COR-L47 (cell line): ENCODE measurements around the gene CCND1.

Source experiments
- DNase-seq: peaks from one replicate; lab custom pipeline; 2025; lab: John Stamatoyannopoulos, UW

Gene CCND1

DNA sequence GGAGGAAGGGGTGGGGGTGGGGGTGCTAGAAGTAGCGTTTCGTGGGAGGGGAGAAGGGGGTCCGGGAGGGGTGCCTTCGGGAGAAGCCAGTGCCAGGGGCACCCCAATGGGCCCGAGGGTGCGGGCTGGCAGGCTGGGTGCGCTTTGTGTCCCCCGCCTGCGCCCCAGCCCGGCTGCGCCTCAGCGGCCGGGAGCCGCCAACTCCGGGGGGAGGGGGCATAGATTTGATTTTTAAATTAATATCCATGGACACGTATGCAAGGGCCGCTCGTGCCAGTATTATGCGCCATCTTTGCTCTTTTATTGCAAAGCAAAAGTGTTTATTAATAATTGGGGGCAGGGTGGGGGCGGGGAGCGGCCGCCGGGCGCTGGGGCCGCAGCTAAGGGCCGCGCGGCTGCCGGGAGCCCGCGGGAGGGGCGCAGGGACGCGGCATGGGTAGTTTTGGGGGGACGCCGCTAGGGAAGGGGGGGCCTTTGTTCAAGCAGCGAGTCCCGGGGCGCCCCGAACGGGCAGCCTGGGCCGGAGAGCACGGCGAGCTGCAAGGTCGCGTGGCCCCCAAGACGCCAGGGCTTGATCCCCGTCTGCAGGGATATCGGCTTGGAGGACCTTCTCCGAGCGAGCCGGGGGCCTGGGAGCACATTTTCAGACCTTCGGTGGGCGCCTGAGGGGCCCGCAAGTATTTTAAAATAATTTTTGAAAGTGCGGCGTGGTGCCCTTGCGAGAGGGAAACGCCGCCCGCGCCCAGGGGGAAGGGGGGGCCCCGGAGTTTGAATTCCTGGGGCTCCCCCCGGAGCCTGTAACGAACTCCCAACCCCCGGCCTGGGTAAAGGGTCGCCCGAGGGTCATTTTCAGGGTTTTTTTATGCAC, 959 bp downstream of the CCND1 start:
- DNase-seq, result no peak

DNA sequence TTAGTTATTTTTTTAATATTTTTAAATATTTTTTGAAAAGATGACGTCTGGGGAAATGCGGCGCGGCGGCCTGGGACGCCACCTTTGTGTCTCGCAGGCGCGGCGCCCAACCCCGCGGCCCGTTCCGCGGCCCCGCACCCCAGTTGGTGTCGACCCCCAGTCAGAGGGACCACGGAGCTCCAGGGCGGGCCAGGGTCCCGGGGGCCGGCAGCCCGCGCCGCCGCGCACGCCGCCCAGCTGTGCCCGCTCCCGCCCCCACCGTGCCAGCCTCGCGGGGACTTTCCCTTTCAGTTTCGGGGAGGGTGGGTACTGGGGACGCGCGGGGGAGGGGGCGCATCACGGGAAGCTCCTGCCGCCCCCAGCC, 1.6 kb downstream of the CCND1 start:
- no peak for DNase-seq

DNA sequence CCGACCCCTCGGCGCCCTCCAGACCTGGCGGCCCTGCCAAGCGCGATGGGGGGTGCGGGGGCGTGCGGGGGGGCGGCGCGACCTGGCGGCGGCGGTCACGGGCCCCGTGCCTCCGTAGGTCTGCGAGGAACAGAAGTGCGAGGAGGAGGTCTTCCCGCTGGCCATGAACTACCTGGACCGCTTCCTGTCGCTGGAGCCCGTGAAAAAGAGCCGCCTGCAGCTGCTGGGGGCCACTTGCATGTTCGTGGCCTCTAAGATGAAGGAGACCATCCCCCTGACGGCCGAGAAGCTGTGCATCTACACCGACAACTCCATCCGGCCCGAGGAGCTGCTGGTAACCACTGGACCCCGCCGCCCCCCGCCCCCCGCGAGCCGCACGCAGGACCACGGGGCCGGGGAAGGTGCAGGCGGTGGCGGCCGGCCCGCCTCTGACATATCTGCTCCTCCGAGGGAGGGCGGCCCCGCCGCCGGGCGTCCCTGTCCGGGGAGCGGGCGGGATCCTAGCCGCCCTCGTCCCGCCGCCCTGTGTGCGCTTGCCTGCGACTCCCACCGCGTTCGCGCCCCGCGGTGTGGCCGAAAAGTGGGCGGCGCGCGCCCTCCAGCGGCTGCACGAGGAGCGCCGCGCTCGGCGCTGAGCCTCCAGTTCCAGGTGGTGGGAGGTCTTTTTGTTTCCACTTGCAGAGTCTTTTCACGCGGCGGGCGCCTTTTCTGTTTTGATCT, 2.1 kb downstream of the CCND1 start:
- DNase-seq, result peak; percentile 60

DNA sequence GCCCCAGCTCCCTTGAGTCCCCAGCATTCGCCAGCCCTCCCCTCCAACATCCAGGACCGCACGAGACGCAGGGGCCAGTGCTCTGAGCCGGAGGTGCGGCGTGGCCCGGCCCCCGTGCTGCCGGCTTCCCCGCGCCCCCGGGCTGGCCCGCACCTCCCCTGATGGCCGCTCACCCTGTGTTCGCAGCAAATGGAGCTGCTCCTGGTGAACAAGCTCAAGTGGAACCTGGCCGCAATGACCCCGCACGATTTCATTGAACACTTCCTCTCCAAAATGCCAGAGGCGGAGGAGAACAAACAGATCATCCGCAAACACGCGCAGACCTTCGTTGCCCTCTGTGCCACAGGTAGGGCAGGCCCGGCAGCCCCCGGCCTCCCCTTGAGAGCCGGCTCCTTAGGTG, 2.7 kb downstream of the CCND1 start:
- DNase-seq, result no peak

DNA sequence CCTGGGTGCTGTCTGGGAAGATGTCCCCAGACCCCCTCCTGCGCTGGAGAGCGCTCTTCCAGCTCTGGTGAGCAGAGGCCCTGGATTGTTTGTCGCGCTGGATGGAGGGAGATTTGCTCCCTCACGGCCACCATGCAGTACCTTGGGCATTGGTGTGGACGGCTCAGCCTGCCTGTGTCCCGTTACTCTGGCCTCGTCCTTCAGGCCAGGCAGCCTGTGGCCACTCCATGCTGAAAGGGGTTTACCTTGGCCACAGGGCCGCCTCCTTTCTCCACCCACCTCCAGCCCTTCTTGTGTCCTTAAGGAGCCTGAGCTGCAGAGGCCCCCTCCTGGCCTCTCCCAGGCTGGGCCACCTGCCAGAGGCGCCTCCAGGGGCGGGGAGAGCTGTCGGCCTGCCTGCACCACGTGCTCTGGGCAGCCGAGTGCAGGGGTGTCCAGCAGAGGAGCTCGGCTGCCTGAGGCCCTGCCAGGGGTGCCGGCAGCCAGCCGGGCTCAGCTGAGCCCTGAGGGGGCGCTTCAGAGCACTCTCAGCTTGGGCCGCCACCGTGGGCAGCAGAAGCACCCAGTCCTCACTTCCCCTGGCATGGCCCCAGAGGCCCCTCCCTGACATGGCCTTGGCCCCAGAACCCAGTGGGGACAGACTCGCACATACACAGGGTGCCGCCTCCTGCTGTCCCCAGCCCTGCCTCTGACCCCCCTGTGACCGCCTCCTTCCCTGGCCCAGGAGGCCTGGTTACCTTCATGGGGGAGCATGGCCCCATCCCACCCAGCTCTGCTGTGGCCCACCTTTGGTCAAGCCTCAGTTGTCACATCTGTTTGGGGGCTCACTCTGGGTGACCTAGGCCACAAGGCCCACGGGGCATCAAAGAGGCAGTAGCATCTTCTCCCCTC, 3.4 kb downstream of the CCND1 start:
- peak; percentile 48 for DNase-seq

DNA sequence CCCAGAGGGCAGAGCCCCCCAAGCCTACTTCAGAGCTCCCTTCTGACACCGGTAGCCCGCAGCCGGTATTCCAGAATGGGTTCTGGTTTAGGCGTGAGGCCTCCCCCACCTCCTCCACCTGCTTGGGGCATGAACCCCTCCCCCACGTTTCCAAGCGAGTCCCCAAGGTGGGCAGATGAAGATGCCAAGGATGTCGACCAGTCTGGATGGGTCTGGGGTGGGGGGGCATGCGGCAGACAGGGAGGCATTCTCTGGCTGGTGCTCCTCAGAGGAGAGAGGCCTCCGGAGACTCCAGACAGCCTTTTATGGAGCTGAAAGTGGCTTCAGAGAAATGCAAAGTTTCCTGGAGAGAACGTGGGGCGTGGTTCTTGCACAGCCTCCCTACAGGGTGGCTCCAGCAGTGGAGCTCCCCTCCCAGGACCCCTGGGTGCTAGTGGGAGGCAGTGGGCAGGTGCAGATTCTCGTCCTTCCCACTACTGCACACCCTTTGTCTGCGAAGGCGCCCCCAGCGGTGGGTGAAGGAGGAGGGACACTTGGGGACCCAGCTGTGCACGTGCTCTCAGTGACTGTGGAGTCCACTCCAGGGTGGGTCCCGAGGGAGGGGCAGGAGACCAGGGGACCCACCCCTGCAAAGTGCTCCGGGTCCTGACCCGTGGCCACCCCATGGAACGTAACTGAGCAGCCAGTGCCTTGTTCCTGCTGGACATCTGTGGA, 4.2 kb downstream of the CCND1 start:
- DNase-seq, result no peak

DNA sequence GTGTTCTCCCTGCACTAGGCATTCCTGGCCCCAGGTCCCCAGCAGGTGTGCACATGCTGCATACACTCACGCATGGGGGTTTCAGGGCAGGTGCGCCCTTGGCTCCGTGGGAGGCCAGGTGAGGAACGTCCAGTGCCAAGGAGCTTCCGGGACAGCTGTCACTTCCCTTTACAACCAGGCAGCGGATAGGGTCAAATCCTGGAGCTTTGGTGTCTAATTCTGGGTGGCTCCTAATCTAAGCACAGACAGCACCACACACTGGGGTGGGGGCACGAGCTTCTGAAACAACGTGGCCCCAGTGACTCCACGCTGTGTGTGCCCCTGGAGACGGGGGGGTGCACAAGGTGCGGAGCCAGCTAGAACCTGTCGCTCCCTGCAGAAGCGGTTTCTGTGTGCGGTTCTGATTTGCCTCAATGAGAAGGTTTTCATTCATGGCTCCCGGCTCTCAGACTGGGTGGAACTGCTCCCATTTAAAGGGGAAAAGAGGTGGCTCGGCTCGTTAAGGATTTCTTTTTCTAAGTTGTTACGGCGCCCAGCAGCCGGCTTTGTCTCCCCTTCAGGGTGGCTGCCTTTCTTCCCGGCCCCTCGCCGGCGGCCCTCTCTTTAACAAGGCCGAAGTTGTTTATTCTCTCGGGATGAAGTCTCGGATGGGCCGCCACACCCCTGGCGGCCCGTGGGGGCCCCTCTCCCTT, 5.0 kb downstream of the CCND1 start:
- DNase-seq, result peak; percentile 25

DNA sequence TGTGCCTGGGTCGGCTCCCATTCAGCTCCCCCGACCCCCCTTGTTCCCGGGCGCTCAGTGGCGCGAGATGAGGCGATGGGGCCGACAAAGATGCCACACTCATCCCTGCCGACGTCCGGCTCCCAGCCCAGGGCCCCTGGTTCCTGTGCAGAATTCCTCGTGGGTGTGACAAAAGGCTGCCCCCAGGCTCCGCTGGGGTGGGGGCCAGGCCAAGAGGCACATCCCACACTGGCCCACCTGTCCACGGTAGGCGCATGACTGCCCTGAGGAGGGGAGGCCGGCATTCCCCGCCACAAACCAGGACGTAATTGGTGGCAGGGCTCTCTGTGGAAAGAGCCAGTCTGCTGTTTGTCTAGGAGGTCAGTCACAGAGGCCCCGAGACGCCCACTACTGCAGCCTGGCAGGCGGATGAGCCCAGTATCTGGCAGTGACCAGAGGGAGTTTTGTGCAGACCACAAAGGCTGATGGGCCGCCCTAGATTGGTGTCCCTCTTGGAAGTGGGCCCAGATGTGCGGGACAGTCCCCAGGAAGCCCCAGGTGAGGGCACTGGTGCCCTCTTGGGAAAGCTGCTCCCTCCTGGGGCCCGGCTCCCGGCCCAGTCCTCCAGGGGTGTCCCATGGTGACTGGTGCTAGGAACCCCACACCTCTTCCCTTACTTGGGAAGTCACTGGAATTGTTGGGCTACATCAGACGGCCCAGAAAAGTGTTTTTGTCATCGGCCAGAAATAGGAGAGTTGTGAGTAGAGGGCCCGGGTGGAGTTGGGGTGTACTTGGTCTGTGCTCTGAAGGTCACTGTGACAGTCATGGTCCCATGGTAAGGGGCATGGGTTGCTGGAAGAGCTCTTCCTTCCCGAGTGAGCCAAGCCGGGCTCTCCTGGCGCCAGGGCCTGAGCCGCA, 5.8 kb downstream of the CCND1 start:
- no peak for DNase-seq

DNA sequence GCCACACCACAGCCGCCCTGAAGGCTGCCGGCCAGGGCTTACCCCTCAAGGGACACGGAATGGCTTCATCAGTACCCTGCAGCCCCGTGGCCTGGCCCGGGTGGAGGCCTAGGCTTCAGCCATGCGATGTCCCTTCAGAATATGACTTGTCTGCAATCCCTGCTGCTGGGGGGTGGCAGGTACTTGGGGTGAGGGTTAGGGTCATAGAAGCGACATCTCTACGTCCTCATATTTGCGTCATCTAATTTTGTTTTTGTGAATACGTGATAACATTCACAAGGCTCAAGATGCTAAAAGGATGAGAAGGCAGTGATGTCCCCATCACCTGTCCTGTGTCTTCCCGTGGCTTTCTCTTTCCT, 6.4 kb downstream of the CCND1 start:
- DNase-seq, result no peak

DNA sequence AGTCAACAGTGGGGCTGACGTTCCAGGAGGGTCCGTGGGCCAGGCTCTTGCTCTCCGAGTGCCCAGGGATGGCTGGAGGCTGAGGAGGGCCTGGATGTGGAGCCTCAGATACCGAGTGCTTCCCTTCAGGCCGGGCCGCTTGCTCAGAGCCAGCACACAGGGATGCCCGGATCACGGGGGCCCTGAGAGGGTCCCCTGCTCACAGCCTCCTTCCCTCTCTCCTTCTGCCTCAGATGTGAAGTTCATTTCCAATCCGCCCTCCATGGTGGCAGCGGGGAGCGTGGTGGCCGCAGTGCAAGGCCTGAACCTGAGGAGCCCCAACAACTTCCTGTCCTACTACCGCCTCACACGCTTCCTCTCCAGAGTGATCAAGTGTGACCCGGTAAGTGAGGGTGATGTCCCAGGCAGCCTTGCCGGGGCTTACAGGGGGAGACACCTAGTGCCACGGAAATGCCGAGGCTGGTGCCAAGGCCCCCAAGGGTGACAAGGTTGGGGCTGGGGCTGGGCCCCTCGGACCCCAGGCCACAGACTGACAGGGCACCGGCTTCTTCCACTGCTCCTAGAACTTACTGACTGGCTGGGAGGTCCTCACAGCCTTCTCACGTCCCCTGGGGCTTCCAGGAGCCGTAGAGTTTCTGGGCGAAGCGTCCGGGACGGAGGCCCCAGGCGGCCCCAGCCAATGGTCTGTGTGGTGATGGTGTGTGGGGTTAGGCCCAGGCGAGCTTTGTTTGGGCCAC, 7.0 kb downstream of the CCND1 start:
- DNase-seq, result no peak

DNA sequence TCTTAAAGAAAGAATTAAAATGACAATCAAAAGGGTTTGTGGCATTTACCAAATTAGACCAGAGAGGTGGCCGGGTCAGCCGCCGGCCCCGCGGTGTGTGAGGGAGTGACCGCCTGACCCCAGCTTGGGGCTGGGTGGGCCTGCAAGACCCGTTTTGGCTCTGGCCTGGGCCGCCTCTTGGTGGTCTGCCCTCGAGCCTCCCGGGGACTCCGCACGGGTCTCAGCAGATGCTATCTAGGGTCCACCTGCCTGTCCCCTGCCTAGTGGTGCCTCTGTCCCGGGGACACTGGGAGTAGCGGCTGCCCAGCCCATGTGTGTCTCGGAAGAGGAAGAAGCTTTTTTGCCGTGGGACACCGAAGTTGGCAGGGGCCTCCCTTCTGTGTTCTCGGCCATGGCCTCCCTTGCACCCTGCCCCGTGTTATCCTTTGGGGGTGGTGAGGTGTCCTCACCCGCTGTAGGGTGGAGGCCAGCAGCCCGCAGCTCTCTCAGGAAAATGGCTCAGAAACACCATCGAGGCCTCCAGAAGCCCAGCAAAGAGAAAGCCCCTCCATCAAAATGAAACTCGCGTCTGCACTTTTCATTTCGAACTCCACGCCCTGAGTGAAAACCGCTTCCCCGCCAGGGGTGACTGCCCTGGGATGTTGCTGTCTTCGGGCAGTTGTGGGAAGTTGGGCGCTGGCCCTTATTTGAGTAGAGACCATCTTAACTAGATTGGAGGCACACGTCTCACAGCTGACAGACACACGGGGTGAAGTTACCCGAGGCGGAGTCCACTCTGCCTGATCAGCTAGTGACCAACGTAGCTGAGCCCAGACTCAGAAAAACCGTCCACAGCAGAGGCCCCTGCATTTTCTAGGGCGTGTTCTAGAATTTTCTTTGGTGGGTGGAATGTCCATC, 8.0 kb downstream of the CCND1 start:
- DNase-seq, result no peak

DNA sequence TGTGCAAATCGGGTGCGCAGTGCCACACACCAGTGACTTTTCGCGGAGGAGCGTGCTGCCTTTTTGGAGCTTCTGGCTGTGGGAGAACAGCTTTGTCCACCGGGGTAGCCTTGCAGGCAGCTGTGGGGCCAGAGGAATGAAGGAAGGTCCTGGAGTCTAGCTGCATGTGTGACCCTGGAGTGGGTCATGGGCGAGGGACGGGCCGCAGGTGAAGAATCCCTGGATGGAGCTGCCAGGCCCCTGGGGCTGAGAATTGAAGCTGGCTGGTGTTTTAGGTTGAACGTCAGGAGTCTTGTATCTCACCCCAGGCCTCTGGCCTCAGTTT, 8.6 kb downstream of the CCND1 start:
- no peak for DNase-seq

DNA sequence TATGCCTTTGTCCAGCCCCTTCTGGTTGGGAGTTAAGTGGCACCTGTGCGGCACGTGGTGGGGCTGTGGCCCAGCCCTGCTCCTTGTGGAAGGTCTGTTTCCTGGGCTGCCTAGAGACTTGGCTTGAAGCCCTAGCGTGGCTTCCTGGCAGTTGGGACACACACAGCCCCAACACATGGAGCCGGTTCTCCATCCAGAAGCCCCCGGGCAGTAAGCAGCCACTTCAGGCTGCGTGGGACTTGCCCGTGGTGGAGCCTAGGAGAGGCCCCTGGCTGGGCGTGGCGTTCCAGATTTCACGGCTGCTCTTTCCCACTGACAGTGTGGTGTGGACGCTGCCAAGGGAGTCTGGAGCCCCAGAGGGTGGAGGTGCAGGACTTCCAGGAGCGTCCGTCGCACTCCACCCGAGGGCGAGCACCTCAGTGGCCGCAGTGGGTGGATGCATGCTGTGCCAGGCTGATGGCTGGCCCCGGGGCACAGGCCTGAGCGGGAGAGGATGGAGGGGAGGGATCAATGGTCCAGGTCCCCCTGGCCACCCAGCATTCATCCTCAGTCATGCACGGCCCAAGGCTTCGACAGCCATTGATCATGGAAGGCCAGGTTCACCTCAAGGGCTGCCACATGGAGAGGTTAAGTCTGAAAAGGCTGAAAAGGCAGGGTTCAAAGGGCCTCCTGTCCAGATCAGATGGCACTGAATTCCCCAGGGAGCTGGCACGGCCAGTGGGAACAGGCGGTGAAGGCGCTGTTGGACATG, 9.3 kb downstream of the CCND1 start:
- no peak for DNase-seq

DNA sequence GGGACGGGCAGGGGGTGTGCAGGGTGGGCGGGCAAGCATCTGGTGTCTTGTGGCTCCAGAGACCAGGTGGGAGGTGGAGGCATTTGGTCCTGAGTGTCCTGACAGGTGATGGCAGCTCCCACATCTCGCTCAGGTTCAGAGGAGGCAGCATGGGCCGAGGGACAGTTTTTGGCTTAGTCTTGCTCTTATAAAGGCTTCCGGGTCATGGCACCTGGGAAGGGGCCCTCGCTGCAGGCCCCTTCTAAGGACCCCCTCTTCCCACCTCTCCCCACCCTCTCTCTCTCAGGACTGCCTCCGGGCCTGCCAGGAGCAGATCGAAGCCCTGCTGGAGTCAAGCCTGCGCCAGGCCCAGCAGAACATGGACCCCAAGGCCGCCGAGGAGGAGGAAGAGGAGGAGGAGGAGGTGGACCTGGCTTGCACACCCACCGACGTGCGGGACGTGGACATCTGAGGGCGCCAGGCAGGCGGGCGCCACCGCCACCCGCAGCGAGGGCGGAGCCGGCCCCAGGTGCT, 9.9 kb downstream of the CCND1 start:
- no peak for DNase-seq

DNA sequence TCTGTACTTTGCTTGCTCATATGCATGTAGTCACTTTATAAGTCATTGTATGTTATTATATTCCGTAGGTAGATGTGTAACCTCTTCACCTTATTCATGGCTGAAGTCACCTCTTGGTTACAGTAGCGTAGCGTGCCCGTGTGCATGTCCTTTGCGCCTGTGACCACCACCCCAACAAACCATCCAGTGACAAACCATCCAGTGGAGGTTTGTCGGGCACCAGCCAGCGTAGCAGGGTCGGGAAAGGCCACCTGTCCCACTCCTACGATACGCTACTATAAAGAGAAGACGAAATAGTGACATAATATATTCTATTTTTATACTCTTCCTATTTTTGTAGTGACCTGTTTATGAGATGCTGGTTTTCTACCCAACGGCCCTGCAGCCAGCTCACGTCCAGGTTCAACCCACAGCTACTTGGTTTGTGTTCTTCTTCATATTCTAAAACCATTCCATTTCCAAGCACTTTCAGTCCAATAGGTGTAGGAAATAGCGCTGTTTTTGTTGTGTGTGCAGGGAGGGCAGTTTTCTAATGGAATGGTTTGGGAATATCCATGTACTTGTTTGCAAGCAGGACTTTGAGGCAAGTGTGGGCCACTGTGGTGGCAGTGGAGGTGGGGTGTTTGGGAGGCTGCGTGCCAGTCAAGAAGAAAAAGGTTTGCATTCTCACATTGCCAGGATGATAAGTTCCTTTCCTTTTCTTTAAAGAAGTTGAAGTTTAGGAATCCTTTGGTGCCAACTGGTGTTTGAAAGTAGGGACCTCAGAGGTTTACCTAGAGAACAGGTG, 11.1 kb downstream of the CCND1 start:
- no peak for DNase-seq

DNA sequence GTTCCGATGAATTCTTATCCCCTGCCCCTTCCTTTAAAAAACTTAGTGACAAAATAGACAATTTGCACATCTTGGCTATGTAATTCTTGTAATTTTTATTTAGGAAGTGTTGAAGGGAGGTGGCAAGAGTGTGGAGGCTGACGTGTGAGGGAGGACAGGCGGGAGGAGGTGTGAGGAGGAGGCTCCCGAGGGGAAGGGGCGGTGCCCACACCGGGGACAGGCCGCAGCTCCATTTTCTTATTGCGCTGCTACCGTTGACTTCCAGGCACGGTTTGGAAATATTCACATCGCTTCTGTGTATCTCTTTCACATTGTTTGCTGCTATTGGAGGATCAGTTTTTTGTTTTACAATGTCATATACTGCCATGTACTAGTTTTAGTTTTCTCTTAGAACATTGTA, 12.0 kb downstream of the CCND1 start:
- no peak for DNase-seq

DNA sequence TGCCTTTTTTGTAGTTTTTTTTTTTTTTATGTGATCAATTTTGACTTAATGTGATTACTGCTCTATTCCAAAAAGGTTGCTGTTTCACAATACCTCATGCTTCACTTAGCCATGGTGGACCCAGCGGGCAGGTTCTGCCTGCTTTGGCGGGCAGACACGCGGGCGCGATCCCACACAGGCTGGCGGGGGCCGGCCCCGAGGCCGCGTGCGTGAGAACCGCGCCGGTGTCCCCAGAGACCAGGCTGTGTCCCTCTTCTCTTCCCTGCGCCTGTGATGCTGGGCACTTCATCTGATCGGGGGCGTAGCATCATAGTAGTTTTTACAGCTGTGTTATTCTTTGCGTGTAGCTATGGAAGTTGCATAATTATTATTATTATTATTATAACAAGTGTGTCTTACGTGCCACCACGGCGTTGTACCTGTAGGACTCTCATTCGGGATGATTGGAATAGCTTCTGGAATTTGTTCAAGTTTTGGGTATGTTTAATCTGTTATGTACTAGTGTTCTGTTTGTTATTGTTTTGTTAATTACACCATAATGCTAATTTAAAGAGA, 12.5 kb downstream of the CCND1 start:
- DNase-seq, result no peak
